Endometrium (tissue), 2 donors: ENCODE data around the gene RIBC1.
A peak's percentile ranks its signal among the peaks of the same experiment; 100 is the strongest.
"Not testable (repeated sequence)": the region's sequence is repeated elsewhere in the genome, so short reads cannot be mapped to it uniquely, and the experiment has no call there.

Source experiments
- FAIRE-seq: peaks from 2 replicates; lab custom pipeline; 2012; peaks lifted over from hg19 to GRCh38; lab: Jason Lieb, UNC
- donor health status: control.
- donor health status: control.

Gene RIBC1

DNA sequence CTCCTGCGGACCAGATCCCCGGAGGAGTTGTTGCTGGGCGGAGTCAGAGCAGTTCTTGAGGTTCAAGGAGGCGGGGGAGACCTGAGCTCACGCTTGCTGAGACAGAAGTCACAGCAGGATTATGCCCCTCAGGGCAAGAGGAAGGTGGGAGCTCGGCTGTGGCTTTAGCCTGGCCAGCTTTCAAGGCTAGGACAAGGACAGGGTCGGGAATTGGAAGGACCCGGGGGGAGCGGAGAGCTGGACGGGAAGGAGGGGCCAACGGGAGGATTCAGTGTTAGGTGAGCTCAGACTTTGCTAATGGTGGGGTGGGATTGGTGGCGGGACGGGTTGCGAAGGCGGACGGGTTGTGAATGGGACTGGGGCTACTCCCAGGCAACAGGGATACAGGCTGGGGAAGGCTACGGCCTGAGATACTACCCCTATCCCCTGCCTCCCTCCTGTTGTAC is at the start of gene RIBC1:
TSS of gene RIBC1 (plus strand) at position 13 of the 446 bp plus-strand sequence. CDS start 3,404 bp downstream, outside the sequence.
- no peak for FAIRE-seq

DNA sequence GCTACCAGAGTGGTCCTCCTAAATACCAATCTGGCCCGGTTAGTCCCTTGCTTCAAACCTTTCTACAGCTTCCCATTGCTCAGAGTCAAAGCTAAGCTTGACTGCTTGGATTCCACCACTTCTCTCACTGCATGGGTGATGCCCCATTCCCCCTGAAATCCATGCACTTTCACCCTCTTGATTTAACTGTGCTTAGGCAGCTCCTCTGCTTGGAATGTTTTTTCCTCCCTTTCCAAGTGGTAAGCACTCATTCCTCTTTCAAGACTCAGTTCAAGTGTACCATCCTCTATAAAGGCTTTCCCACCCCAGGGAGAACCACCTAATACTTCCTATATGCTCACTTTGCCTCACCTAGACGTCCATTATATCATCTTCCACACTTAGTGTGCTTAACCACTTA is 49.4 kb upstream of the RIBC1 start:
- FAIRE-seq, result no peak

DNA sequence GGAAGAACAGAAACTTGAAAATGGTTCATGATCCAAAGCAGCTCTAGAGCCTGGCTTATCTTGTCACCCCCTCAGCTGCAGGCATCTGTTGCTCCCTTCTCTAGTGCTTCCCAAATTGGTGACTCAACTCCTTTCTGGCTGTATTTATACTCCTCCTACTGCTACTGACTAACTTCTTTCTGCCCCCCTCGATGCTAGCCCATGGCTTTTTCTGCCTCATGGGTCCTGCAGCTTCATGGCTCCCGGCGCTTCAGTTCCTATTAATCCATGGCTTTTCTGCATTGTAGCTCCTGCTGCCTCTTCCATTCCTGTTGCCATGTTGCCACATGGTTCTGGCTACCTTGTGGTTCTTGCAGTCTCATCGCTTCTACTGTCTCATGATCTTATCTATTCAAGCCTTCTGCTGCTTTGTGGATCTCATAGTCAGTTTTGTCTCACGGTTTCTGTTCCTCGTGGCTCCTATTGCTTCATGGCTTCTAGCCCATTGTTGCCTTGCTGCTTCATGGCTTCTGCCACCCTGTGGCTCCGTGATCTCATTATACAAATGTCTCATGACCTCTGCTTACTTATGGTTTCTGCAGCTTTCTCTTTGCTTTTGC is 48.4 kb upstream of the RIBC1 start:
- FAIRE-seq, result no peak

DNA sequence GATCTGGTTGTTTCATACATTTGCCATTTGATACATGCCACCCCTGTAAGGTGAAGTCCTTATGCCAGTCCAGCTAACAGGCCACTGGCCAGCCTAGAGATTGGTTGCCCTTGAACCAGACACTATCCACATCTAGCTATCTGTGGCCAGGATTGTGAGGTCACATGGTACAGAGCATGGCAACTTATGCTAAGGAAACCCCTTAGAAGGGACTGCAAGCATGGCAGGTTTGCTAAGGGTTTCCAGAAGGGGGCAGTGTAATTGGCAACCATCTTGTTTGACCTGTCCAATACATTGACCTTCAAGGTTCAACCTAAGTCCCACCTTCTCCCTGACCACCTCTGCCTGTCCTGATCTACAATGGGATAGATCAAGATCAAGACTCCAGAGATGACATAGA is 47.8 kb upstream of the RIBC1 start:
- FAIRE-seq, result no peak

DNA sequence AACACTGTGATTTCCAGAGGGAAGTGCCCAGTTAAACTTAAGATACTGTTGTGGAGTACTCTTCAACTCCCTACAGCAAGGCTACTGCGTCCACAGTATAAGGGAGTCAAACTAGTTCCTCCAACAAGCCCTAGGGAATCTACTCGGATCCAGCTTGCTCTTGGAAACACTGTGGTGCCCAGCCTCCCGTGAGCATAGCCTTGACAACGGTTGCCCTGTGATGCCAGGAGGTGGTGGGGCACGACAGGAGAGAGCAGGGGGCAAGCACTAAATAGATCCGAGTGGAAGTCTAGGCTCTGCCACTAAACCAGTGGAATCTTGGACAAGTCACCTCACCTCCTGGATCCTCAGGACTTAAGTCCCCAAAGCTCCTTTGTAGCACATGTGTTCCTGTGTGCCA is 45.8 kb upstream of the RIBC1 start:
- FAIRE-seq, result no peak

DNA sequence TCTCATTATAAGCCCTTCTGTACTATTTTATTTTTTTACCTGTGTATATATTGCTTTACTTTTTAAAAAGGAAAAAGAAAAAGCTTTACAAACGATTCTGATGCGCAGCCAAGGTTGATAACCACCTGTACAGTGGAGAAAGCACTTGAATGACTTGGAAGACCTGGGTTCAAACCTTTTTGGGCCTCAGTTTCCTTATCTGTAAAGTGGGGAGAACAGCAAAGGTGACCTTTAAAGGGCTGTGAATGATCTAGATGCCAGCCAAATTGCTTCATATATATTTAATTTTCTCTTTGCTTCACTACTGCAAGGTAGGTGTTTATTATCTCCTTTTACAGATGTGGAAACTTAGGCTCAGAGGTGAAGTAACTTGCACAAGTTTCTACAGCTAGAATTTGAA is 45.2 kb upstream of the RIBC1 start:
- FAIRE-seq, result no peak

DNA sequence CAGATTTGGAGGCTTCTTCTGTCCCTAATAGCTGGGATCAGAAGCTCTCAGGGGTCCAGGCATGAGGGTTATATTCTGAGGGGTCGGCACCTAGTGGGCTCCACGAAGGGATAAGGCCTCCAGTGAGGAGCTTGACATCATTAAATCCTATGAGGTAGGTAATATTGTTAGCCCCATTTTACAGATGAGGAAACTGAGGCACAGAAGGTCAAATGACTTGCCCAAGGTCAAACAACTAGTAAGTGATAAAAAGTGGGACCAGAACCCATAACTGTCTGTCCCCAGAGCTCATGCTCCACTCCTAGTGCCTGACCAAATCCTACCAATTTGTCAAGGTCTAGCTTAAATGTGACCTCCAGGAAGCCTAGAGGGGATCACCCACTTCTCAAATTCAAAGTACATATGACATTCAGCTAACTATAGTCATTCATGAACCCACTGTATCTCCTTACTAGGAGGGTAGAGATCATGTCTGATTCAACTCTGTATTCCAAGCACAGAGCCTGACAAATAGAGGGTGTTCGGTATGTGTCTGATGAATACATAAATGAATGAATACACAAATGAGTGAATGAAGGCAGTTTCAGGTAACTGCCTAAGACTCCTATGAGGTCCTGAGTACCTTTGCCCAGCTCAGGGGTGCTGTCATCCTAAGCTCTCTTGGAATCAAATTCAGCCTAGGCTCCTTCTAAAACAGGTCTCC is 43.5 kb upstream of the RIBC1 start:
- FAIRE-seq, result no peak

DNA sequence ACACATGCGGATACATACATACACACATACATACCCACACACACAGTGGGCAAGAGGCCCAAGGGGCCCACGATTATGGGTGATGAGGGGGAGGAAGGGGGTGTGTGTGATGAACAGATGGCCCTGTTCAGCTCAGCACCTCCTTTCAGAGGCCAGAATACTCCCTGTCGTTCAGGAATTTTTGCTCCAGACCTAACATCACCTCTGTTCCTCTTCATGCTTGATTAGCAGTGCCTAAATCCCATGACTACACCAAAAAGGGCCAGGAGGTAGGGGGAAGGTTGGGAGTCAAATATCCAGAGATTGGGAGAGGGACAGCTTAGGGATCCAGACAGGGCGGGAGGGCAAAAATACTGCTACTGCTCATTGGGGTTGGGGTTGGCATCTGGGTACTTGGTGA is 42.9 kb upstream of the RIBC1 start:
- FAIRE-seq, result no peak

DNA sequence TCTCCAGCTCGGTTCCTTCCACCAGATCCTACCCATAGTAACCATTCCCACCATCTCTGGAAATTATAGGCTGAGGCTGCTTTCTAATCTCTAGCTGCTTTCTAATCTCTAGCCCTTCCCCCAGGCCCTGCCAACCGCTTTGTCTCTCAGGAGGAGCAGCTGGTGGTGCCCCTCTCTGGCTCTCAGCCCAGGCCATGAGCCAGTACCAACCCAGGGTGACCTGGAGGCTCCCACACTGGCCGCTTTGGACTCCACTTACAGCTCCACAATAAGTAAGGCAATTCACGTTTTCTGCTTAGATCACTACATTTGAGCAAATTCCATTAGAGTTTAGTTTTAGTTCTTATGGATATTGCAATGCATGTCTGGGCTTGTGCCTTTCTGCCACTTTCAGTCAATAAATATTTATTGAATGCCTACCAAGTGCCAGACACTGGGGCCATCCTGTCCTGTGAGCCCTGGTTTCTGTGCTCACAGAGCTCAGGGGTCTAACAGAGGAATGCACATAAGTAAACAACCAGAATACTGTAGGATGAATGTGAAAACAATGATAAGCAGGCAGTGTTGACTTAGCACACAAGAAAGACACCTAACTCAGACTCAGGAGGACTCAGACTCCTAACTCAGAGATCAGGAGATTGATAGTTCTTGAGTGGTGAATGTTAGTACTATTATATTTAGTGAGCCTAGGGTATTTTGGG is 39.1 kb upstream of the RIBC1 start:
- no peak for FAIRE-seq

DNA sequence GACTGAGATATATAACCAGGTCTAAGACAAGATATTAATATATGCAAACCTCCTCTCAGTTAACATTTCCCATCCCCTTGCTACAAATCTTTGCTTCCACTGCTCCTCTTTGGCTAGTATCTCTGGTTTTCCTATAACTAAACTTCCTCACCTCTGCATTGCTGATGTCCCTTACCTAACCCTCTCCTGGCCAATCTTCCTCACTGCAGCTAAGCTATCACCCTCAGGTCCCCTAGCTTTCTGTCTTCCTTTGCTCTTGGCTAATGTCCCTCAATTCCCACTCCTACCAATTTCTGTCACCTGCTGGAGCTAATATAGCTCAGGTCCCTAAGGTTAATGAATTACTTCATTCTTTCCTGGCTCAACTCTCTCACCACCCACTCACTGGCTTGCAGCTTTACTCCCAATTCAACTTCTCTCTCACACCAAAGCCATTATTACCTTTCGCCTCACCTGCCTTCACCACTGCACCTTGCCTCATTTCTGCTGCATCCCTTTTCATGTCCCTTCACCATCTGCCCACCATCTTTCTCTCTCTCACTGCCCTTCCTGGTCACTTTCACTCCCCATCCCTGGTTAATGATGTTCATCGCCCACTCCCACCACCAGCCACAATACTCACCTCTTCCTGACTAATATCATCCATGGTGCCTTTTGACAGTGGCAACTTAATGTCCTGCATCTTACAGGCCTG is 26.9 kb upstream of the RIBC1 start:
- no peak for FAIRE-seq

DNA sequence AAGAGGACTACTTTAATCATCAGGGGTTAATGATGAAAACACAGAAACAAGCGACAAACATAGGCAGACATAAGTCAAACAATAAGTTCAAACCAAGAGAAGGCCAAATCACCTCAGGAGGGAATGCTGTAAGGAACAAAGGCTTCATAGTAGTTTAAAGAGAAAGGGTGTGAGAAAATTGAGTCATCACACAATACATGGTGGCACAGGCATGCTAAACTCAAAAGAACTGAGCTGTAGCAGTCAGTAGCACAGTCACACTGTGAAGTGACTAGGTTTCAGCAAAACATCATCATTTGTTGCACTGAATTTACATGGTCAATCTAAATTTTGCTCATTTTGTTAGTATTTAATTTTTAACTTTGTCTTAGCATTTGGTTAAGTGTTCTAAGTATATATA is 24.5 kb upstream of the RIBC1 start:
- FAIRE-seq, result no peak

DNA sequence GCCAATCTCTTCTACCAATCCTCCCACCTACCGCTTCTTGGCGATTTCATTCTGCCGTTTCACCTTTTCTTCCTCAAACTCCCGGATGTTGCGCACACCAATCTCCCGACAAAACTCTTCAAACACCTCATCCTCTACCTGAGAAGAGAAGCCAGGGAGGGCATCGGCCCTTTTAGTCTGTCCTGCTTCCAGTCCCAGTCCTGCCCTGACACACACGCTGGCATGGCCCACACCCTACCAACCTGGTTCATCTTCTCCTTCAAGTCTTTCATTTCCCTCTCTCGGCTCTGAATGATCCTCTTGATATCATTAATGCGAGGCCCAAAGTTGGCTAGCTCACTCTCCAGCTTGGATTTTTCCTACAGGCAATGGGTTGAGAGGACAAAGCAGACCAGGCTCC is 19.1 kb upstream of the RIBC1 start:
- no peak for FAIRE-seq

DNA sequence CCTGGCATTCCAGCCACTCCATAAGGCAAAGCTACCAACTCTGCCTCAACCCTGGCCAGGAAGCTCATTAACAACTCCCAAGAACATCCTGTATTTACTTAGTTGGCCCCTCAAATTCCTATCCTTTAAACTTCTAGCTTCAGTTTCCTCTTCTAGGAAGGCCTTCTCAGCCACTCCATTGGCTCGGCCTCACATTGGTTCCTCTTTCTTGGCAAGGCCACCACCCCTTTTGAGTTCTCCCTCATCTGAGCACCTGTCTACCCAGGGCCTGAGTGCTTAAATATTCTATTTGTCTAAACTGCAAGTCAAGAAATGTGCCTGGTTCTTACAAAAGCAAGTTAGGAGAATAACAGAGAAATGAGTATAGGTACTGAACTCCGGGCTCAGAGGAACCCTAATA is 10.2 kb upstream of the RIBC1 start:
- FAIRE-seq, result no peak

DNA sequence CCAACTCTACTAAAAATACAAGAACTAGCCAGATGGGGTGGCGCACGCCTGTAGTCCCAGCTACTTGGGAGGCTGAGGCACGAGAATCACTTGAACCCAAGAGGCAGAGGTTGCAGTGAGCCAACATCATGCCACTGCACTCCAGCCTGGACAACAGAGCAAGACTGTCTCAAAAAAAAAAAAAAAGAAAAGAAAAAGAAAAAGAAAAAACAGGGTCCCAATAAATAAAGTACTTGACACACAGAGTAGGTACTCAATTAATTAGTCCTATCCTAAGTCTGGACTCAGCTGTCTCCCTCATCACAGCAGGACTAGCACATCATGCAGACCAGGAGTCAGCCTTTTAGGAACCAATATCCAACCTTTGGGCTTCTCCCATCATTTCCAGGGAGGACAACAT is 2.3 kb upstream of the RIBC1 start:
- not testable (repeated sequence) for FAIRE-seq

DNA sequence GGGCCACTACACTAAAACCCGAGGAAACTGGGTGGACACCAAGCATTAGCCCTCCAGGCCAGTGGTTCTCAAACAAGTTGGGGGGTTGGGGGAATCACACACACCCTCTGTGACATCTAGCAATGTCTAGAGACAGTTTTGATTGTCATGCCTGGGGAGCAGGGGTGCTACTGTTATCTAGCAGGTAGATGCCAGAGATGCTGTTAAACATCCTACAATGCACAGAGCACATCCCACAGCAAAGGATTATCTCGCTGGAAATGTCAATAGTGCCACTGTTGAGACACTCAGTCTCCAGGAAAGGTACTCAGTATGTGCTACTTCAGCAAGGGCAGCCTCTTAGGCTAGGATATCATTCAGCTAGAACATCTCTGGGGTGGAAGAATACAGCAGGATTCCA is 1.5 kb upstream of the RIBC1 start:
- FAIRE-seq, result no peak

DNA sequence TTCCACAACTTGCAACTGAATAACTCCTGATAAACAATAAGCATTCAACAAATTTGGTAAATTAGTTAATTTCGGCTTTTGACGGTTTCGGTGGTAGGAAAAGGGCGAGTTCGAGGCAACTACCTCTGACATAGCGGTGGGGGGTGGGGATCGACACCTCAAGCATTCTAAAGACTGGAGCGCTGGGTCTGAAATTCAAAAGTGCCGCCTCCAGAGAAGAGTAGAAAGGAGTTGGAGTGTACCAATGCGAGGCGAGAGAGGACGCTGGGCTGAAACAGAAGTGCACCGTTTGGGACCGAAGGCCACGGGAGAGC is 944 bp upstream of the RIBC1 start:
- FAIRE-seq, result no peak

DNA sequence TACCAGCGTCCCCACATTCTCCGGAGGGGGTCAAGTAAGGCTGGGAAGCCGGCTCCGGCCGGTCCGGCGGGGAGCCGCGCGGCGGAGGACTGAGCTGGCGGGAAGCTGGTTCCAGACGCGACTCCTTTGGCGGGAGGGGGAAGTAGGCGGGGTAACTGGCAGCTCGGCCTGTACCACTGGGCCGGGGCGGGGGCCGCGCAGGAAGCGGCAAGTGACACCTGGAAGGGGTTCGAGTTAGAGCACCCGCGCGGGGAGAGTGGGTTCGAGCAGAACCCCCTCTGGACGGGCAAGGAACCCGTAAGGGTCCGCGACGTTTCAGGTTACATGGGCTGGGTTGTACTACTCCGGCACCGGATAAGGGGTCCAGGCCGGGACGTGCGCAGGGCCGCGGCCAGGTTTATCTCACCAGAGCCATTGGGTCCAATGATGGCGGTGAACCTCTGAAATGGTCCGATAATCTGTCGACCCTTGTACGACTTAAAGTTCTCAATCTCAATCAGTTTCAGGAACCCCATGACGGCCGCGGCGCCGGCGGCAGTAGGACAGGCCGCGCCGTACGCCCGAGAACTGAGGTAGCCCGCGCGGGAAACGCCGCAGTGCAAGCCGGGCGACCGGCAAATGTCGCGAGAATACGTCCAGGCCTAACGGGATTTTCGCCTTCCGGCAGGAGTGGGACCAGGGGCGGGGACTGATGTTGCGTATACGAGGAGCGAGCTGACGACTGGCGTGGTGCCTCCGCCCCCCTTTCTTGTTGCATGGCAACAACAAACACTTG is 400 bp upstream of the RIBC1 start, which contains the start of gene SMC1A:
TSS of gene SMC1A (minus strand) at position 569 of the 775 bp plus-strand sequence. CDS start at position 515, 54 bp downstream.
- peak; percentile 99 for FAIRE-seq

DNA sequence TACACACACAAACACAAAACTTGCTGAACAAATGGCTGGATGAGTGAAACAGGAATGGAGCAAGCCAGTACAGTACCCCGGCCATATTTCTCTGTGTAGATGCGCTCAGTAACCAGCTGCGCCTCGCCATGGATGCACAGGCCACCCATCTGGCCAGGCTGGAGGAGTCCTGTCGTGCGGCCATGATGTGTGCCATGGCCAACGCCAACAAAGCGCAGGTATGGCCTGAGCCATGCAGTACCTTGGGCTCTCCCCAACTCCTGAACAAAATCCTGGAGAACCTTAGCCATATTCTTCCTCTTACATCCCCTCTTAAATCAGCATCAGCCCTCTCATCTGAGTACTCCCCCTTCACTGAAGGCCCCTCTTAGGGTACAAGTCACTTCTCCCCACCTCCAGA is 7.1 kb downstream of the RIBC1 start:
- no peak for FAIRE-seq

DNA sequence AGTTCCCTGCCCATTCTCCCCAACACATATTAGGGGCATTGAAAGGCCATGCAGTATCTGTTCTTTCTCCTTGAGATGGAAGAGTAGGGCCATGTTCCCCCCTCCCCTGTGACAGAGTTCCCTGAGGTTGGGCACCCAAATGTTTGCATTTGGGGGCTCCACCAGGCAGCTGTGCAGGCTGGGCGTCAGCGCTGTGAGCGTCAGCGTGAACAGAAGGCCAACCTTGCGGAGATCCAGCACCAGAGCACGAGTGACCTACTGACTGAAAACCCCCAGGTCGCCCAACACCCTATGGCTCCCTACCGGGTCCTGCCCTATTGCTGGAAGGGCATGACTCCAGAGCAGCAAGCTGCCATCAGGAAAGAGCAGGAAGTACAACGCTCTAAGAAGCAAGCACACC is 7.6 kb downstream of the RIBC1 start:
- FAIRE-seq, result no peak

DNA sequence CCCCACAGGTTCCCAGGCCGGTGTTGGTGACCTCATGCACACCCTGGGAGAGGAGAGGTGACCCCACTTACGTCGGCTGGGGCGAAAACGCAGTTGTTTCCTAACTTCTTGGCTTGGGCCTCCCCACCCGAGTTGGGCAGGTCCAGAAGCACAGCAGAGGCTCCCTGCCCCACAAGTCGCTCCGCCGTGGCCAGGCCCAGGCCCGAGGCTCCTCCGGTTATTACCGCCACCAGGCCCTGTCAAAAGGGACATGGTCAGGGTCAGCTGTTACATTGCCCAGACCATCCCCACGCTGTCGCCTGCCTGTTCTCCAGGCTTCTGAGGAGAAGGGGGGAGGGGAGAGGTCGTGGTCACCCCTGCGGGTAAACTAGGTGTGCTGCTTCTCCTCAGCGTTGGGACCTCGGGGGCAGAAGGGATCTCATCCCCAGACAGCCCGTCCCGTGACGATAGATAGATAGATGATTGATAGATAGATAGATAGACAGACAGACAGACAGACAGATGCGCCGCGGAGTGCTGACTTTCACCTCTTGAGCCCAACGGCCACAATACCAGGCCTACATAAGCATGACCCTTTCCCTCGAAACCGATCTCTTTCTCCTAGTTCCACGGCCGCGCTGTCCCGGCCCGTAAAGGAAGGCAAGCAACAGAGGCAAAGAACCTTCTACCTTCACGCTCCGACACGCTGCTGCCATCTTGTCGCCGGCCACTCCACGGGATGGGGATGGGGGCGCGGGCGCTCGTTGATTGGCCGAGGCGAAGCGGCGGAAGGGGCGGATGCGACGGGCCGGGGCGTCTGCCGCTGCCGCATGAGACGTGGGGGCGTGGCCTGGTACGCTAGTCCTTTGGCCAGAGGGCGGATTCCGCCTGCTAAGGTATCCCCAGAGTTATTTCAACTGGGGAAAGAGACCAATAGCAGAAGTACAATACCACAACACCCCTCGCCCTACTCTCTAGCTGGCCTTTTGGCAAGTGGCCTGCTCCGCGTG is 11.3 kb downstream of the RIBC1 start, which contains the start of gene HSD17B10:
TSS of gene HSD17B10 (minus strand) at position 720 of the 989 bp plus-strand sequence. CDS start at position 695, 25 bp downstream.
- FAIRE-seq, result peak; percentile 45

DNA sequence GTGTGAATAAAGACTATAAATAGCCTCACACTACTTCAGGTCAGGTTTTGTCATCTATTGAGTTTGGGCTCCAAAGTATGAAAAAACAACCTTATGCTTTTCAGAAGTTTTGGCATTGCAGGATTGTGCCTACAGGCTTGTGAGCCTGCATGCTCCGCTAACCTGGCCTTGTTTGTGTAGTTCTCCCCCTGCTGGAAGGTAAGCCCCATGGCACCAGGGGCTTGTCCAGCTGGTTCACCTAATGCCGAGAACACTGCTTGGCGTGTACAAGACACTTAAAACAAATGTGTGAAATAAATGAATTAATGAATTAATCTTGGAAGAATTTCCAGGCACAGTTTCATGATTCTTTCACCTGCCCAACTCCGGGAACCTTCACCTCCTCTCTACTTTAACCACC is 13.3 kb downstream of the RIBC1 start:
- FAIRE-seq, result peak; percentile 50
